Ovary (tissue), 9 donors: Measurements from ENCODE around the gene AWAT1. TPM values are rescaled to one million over a fixed set of nuclear protein-coding genes. Genes with fewer than 3 reads are reported as not detected.

Experiments used
- DNase-seq, 5 donors: peaks; one replicate each; pipeline ENCODE4 v3.0.0-alpha.2; 2019 to 2020
- H3K27ac ChIP-seq, 2 donors: fragments of 200-600 bp; one replicate each; pipeline versions ENCODE4 v1.5.1 to v1.8.0; 2019 to 2022
- H3K27me3 ChIP-seq: fragments of 200-600 bp; one replicate; pipeline ENCODE4 v1.8.0; 2022
- H3K36me3 ChIP-seq: fragments of 200-600 bp; sonication (generic); one replicate; pipeline ENCODE4 v1.5.1; 2019
- H3K4me1 ChIP-seq: one replicate; pipeline ENCODE4 v1.8.1; 2013; ENCODE audit warnings: mild to moderate bottlenecking, moderate library complexity; ENCODE audit not compliant: insufficient read depth
- H3K4me3 ChIP-seq: fragments of 200-600 bp; sonication (generic); one replicate; pipeline ENCODE4 v1.5.1; 2017
- H3K9me3 ChIP-seq, 2 donors: fragments of 200-600 bp in 1 of 2; sonication (generic) in 1 of 2; one replicate each; pipeline versions ENCODE4 v1.5.1 to v1.8.1; 2013 to 2019; ENCODE audit warnings: mild to moderate bottlenecking in 1 of 2, moderate library complexity in 1 of 2
- EP300 ChIP-seq: sonication (generic); formaldehyde crosslinking; IDR thresholded peaks from one replicate; pipeline ENCODE4 v1.6.1; 2017; ENCODE audit warnings: antibody characterized with exemption
- POLR2A ChIP-seq: fragments of 450-650 bp; IDR thresholded peaks from one replicate; pipeline ENCODE4 v1.6.1; 2017; ENCODE audit warnings: antibody characterized with exemption, mild to moderate bottlenecking, moderate library complexity
- WGBS, 3 donors: extraction: QIAGEN DNeasy Blood & Tissue Kit in 1 of 3; methylation state at CpG; one replicate each; pipeline versions ENCODE4 v1.1.5 to v1.1.7; 2013 to 2017; 5-methylcytosine and 5-hydroxymethylcytosine counted together
- intact Hi-C, 4 donors: fragments of 100-400 bp; cut with DNase I; formaldehyde crosslinking; loops; one replicate each; pipeline versions ENCODE4 v1.11.0 to v1.15.1; 2022 to 2023
- polyA plus RNA-seq, 2 donors: library from polyadenylated mRNA; stranded (reverse); fragments of 200-250 nt in 1 of 2; fragments of 350-450 nt in 1 of 2; fragmentation: Illumina TruSeq in 1 of 2; extraction: RNeasy Lipid Tissue Mini Kit (QIAGEN cat#74804) in 1 of 2; gene quantifications; one replicate each; pipeline ENCODE4 v1.2.3, GENCODE V29; 2013 to 2014
- total RNA-seq, 7 donors: library from RNA; depleted of rRNA in 2 of 7; stranded (reverse); fragments of >200 nt in 2 of 7; fragmentation: NEBNext Ultra II Directional in 3 of 7; extraction: Animal tissue kit (Norgen Biotek cat#: 25700) in 3 of 7; gene quantifications; one replicate each; pipeline versions ENCODE4 v1.1.0 to v1.2.4, GENCODE V29; 2016 to 2023
- TF ChIP-seq, protein P1 (sequence below), 3 donors: fragments of 450-650 bp in 2 of 3; fragments of 200-600 bp in 1 of 3; IDR thresholded peaks; one replicate each; pipeline versions ENCODE4 v1.5.1 to v1.8.0; 2016 to 2022; ENCODE audit warnings: antibody characterized with exemption in 3 of 3, mild to moderate bottlenecking in 1 of 3
- donor health status: DM: no; HTN: no; CAD: no; lungs with moderate emphysema.
- donor health status: DM: no; HTN: no; CAD: no.
- donor health status: Bipolar disorder and iron deficiency.
- donor health status: DM: yes; HTN: yes; CAD: no.
- donor health status: DM: no; HTN: no; CAD: no.
- donor health status: DM: yes; HTN: yes; CAD: no.

Gene AWAT1
- total and polyA plus RNA-seq, 9 donors = not detected

DNA sequence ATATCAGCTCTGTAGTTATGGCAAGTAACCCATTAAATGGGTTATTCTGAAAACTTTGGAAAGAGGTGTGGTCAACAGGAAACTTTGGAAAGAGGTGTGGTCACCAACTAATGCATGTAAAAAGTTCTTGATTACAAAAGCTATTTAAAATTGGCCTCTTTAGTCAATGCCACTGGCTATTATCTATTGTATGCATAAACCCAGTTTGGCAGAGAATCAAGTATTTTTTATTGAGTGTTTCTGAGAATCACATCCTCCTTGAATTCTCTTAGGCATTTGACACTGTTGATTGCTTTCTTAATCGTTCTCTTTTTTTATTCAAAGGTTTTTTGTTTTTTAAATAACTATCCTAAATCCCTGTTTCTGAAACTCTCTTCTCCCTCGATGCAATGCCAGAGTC, 18.0 kb downstream of the AWAT1 start:
- intact Hi-C loops = no loop called here
- Histone ChIP-seq H3K27ac (no peak overlapping the region), H3K9me3 (no peaks in the 10 kb centered on the region), H3K4me3 (no peak overlapping the region), H3K27me3 (no peaks in the 10 kb centered on the region), H3K4me1 (no peaks in the 10 kb centered on the region), H3K36me3 (no peaks in the 10 kb centered on the region)
- TF ChIP-seq EP300 = no peak
- no peak for TF ChIP-seq POLR2A
- TF ChIP-seq, protein P1, sequence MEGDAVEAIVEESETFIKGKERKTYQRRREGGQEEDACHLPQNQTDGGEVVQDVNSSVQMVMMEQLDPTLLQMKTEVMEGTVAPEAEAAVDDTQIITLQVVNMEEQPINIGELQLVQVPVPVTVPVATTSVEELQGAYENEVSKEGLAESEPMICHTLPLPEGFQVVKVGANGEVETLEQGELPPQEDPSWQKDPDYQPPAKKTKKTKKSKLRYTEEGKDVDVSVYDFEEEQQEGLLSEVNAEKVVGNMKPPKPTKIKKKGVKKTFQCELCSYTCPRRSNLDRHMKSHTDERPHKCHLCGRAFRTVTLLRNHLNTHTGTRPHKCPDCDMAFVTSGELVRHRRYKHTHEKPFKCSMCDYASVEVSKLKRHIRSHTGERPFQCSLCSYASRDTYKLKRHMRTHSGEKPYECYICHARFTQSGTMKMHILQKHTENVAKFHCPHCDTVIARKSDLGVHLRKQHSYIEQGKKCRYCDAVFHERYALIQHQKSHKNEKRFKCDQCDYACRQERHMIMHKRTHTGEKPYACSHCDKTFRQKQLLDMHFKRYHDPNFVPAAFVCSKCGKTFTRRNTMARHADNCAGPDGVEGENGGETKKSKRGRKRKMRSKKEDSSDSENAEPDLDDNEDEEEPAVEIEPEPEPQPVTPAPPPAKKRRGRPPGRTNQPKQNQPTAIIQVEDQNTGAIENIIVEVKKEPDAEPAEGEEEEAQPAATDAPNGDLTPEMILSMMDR (IDR thresholded peaks at IDR 0.05) = no peak
- no peak for DNase-seq
- WGBS, 3 donors = 45 to 59% (median 48%) methylated on average over 2 of the region's 2 CpGs

GRCh38 chrX:70253377-70254062, 19.1 kb downstream of the AWAT1 start:
- H3K4me3 ChIP-seq = no peak overlapping the region
- intact Hi-C loops = no loop called here
- H3K27me3 ChIP-seq = no peaks in the 10 kb centered on the region
- no peak for DNase-seq
- TF ChIP-seq POLR2A (no peak), EP300 (no peak)
- TF ChIP-seq, protein P1 (IDR thresholded peaks at IDR 0.05) = no peak
- 62 to 74% (median 67%) methylated on average over 3 of the region's 3 CpGs for WGBS, 3 donors
- no peaks in the 10 kb centered on the region for H3K9me3 ChIP-seq
- no peaks in the 10 kb centered on the region for H3K36me3 ChIP-seq
- no peak overlapping the region for H3K27ac ChIP-seq
- H3K4me1 ChIP-seq = no peaks in the 10 kb centered on the region

GRCh38 chrX:70254063-70254400, 19.6 kb downstream of the AWAT1 start:
- no peaks in the 10 kb centered on the region for H3K27me3 ChIP-seq
- no peaks in the 10 kb centered on the region for H3K9me3 ChIP-seq
- H3K36me3 ChIP-seq = no peaks in the 10 kb centered on the region
- intact Hi-C loops = no loop called here
- no peaks in the 10 kb centered on the region for H3K4me1 ChIP-seq
- H3K4me3 ChIP-seq = no peak overlapping the region
- no peak for DNase-seq
- no peak overlapping the region for H3K27ac ChIP-seq
- TF ChIP-seq POLR2A = no peak
- TF ChIP-seq EP300 = no peak
- TF ChIP-seq, protein P1 (IDR thresholded peaks at IDR 0.05) = no peak
- 61 to 84% (median 79%) methylated on average over 1 of the region's 1 CpG for WGBS, 3 donors

DNA sequence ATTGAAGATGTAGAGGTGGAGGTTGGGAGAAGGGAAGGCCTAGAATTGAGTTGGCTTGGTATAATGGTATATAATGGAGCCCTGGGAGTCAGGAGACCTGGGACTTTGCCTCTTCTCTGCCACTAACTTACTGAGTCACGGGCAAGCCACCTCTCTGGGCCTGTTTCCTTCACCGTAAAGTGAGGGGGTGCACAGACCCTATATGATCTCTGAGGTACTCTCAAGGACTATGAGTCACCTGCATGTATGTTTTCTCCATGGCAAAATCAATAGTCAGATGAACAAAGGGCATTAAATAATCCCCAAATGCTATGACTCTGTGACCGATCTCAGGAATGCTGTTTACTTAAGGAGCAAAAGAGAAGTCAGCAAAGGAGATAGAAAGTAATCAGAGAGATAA, 20.5 kb downstream of the AWAT1 start:
- 80 to 85% (median 84%) methylated on average over 3 of the region's 3 CpGs for WGBS, 3 donors
- TF ChIP-seq EP300 = no peak
- TF ChIP-seq, protein P1 (IDR thresholded peaks at IDR 0.05) = no peak
- TF ChIP-seq POLR2A = no peak
- Histone ChIP-seq H3K36me3 (no peaks in the 10 kb centered on the region), H3K27me3 (no peaks in the 10 kb centered on the region), H3K27ac (no peak overlapping the region), H3K9me3 (no peaks in the 10 kb centered on the region), H3K4me1 (no peaks in the 10 kb centered on the region), H3K4me3 (no peak overlapping the region)
- DNase-seq = no peak
- intact Hi-C loops = no loop called here
